Midbrain (tissue), 1 donor: ENCODE data around the gene ARHGAP12.
A peak's percentile ranks its signal among the peaks of the same experiment; 100 is the strongest.

Experiments
- DNase-seq: peaks from one replicate; lab custom pipeline; 2025; lab: John Stamatoyannopoulos, UW

The ARHGAP12 gene

DNA sequence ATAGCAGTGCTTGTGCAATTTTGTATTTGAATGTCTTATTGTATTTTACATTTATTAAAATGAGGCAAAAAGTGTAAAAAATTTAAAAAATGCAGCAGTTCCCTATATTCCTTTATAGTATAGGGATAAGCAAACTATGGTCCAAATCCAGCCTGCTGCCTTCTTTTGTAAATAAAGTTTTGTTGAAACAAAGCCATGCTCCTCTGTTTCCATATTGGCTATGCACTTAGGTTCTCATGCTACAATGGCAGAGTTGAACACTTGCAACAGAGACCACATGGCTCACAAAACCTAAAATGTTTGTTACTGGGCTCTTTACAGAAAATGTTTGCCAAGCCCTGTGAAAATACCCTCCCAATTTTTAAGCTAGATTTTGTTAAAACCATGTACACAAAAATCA, 50.1 kb downstream of the ARHGAP12 start:
- DNase-seq, result no peak

DNA sequence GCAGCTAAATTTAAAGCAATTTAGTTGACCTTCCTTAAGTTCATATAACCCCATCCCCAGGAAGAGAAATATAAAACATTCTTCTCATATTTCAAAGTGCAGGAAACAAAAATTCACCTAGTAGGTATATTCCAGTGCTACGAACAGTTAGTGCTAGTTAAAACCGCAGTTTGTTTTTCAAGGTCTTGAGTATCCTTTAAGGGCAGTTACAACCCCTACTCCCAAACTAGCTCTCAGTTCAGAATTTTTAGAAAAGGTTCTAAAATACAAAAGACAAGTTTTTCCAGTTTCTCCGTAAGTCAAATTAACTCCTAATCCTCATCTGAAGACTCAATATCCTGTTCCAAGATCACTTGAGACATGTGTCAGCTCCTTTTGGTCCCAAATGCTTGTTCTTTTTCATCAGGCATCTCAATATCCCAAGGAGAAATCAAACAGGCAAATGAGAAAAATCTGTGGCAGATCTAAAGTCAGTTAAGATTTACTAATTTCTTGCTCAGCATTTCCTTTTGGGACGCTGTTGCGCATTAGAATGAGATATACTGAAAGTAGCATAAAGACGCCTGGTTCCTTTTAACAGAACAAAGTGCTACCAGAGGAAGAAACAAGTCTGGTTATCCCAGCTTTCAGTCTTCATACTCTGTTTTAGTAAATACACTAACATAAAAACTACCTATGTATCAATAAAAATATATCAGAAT, 51.8 kb downstream of the ARHGAP12 start:
- DNase-seq, result peak; percentile 16

DNA sequence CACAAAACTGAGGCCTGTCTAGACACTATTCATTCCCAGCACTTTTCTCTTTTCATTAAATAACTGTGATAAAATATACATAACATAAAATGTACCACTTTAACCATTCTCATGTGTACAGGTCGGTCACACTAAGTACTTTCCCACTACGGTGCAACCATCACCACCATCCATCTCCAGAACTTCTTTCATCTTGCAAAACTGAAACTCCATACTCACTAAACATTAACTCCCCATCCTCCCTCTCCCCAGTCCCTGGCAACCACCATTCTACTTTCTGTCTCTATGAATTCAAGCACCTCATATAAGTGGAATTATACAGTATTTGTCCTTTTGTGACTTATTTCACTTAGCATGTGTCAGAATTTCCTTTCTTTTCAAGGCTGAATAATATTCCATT, 53.0 kb downstream of the ARHGAP12 start:
- no peak for DNase-seq

DNA sequence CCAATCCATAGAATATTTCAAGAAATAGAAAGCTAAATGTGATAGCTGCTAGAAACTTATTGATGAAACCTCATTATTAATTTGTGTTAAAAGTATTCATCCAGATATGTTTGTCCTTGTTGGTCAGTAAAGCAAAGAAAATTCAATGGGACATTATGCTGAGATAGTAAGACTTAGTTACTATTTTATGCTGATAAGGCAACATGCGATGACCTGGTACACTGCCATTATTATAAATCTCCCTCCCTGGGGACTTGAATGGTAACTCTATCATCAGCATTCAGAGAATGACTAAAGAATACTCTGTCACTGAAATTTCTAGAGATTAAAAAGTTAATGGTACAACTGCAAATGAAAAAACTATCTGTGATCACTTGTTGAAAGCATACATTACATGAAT, 54.9 kb downstream of the ARHGAP12 start:
- no peak for DNase-seq

DNA sequence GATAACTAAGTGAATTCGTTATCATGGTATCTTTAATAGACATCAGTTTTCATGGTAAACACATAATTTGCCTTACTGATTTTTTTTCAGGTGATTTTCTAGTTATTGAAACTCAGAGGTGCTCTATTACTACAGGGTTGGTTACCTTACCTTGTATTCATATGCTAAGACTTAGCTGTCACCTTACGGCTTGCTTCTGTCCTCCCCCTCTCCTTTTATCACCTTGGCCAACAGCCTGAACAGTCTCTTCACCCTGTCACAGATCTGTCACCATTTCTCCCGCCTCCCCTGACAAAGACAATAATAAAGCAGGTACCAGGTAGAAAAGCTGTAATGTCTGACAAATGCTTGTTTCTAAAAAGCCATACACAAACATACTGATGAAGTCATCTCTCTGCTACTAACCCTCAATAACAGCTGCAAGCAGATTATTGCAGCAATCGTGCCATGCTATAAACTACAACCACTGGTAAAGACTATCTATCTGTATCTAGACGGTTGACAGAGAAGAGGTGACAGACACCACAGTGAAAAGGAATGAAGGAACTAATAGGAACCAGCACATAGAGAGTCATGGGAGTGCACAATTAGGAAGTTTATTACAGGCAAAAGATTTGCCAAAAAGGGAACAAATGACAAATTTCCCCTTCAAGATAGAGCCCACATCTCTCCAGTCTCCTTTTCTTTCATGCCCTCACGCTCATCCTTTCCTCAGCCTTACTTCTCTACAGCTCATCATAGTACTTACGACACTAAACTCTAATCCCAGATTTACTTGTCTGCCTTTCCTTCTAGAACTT, 57.2 kb downstream of the ARHGAP12 start:
- no peak for DNase-seq

DNA sequence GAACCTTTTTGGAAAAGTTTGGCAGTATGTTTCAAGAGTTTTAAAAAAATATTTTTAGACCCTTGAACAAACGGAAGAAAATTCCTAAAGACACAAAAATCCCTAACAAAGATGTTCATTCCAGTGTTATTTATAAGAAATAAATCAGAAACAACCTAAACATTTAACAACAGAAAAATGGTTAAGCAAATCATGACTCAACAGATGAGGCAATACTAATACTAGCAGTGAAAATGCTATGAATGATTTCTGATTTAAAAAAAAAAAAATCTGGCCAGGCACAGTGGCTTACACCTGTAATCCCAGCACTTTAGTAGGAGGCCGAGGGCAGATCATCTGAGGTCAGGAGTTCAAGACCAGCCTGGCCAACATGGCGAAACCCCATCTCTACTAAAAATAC, 61.0 kb downstream of the ARHGAP12 start:
- DNase-seq, result no peak

DNA sequence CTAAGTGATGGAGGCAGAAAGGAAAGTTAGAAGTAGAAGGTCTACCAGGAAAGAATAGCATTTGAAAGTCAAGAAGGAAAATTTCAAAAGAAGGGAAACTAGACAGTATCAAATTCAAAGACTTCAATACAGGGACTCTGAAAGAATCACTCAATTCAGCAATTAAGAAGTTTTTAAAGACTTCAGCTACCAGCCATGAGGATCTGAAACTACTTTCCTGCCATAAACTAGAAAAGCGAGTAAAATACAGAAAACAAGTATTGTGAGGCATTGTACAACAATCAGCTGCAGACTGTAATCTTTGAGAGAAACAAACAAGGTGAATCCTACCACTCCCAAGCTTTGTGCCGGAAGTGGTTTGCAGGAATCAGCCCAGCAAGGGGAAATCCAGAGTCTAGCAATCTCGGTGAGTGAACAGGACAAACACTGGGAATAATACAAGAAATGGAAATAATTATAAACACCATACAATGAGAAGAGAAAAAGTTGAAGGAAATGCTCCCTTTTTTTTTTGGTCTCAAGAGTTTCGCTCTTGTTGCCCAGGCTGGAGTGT, 62.4 kb downstream of the ARHGAP12 start:
- no peak for DNase-seq

DNA sequence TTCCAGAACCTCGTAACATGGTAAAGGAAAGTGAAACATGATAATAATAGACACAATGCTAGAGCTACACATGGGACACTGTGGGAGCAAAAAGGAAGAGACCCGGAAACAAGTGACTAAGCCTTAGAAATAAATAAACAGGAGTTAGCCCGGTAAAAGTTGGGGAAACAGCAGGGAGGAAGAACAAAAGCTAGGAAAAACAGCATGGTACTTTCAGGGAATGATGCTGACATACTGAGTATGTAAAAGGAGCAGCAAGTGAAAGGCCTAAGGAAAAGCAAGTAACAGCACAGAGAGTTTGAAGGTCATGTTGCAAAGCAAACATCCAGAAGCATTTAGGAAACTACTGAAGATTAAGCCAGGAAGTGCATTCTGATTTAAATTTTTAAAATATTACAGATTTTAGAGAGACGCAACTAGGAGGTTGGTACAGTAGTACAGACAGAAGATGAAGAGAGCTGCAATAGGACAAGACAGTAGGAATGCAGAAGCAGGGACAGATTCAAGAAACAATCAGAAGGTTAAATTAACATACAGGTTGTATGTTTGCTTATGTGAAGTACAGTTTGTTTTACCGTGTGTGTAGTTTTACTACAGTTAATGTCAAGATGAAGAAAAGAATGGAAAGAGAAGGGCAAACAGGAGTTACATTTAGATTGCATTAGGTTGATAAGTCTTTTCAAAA, 63.7 kb downstream of the ARHGAP12 start:
- no peak for DNase-seq

DNA sequence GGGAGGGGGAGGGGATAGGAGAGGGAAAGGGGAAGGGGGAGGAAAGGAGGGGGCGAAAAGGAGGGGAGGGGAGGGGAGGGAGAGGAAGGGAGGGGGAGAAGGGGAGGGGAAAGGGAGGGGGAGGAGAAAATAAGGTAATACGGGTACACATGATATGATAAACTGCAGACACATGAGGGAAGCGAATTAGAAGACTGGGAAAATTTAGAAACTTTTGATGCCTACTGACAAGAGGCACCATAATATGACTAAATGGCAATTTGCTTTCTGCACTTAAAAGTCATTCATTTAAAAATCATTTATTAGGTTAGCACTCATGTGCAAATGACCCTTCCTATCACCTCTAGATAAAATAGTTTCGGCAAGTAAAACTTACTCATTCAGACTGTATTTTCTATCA, 73.6 kb downstream of the ARHGAP12 start:
- no peak for DNase-seq

DNA sequence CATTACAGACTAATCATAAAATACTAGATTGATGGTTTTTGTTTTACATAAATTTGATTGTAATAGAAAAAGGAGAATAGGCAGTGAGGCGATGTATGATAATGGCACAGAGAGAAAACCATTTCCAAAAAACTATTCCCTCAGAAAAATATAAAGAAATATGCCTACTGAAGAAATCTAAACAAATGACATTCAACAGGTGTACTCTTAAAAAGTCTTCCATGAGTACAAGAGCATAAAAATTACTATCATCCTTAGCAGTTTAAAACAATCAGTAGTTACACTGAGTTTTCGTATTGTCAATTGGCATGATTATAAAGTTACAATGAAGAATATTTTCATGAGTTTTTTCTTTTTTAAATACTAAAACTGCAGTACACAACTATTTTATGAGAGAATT, 75.0 kb downstream of the ARHGAP12 start:
- DNase-seq, result no peak

DNA sequence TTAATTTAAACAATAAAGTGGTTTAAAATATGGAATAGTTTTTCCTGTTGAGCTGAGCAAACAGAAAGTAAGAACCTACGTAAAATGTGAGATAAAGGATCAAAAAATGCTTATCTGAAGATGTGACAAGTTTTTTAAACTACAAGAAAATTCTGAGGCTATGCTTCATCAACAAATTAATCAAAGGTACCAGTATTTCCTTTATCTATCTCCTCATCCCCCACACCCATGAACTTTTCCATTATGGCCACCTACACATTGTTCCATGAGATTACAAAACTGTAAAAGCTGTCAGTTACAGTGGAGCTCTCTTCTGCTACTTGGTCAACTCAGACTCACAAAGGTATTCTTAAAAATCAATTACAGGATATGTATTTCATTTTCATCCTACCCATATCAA, 77.4 kb downstream of the ARHGAP12 start:
- no peak for DNase-seq

DNA sequence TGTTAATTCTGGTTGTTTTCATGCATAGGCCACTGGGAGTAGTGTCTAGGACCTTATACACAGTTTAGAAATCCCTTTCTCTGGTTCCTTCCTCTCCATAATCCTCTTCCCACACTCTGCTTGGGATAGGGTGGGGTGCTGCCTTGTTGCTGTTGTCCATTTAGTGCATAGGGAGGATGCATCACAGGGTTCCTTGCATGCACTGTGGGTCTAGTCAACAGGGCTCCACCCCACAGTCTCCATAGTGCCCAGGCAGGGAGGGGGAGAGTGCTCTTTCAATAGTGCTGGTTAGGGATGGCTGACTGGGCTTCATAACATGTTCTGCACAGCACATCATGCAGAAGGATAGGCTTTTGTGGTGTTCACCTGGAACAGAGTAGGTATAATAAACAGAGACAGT, 81.1 kb downstream of the ARHGAP12 start:
- no peak for DNase-seq

DNA sequence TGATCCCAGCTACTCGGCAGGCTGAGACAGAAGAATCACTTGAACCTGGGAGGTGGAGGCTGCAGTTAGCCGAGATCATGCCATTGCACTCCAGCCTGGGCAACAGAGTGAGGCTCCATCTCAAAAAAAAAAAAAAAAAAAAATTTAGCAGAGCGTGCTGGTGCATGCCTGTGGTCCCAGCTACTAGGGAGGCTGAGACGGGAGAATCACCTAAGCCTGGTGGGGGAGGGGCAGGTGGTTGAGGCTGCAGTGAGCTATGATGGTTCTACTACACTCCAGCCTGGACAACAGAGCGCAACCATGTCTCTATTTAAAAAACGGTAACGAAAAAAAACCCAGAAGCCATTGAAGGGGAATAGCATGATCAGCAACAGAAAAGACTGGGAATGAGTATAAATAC, 89.9 kb downstream of the ARHGAP12 start:
- DNase-seq, result no peak

DNA sequence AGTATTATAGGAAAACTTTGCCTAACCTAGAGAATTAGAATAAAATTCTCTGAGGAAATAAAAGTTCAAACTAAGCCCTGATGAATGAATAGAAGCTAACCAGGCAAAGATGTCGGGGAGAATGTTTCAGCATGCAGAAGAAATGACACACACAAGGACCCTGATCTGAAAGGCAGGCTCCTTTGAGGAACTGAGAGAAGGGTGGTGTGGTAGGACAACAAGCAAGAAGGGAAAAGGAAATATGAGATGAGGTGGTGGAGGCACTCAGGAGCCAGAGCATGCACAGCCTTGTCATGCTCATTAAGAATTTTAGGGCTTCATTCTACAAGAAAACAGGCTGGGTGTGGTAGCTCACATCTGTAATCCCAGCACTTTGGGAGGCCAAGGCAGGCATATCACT, 90.6 kb downstream of the ARHGAP12 start:
- no peak for DNase-seq

DNA sequence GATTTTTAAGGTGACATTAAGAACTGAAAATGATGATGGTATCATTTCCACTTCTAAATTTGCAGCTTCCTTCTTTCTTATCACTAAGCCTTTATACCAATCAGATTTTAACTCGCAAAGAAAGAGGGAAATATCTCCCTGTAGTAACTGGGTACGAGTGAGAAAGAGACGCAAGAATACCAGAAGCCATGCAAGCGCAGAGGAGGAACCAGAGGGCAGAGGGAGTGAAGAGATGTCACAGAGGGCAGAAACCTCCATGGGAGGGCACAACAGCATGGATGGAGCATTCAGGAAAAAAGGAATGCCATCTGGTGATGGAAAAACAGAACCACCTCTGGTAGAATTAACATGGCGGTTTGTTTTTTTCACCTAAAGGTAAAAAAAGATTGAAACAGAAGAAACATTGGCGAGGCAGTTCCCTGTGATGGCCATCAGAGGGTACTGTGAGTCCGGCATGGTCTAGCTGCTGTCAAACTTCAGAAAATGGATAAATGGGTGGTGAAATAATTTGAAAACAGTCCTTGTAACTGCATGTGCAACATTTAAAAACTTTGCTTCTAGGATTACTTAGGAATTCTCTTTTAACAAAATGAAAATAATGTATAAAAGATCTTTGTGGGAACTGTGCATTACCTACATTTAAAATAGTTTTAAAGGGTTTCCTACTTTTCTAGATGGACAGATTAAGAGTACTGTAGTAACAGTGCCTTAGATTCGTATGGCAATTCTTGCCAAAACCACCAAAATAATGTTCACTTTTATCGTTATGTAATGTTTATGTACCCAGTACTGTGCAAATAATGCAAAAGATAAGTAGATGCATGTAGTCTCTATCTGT, 91.8 kb downstream of the ARHGAP12 start:
- no peak for DNase-seq

DNA sequence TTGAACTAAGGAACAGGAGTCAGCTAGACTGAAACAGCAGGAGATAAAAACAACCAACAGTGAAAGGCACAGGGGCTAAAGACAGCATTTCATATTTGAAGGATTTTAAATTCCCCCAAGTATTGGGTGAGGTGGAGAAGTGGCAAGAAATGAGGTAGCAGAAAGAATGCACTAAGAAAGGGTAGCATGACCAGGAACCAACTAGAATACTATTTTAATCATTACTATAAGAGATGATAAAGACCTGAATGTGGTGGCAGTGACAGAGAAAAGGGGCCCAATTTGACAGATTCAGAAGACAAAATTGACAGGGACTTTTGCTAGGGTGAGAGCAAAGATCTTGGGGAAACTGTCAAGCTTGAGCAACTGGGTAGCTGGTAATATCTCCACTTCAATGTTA, 94.9 kb downstream of the ARHGAP12 start:
- no peak for DNase-seq

DNA sequence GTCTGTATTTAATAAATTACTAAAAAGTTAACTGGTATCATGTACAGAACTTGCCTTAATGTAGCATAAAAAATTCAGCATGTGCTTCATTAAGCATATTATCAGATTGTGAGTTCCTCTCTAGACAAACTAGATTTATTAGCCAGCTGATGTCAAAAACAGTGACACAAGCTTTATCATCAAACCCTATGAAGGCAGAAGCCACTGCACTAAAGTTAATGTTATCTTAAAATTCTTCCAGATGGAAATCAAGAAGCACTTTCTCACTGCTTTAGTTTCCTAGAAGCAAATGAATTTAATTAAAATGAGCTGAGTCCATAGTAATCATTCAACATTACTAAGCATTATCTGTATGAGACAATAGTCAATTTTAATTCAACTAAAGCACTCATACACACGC, 96.4 kb downstream of the ARHGAP12 start:
- DNase-seq, result no peak

DNA sequence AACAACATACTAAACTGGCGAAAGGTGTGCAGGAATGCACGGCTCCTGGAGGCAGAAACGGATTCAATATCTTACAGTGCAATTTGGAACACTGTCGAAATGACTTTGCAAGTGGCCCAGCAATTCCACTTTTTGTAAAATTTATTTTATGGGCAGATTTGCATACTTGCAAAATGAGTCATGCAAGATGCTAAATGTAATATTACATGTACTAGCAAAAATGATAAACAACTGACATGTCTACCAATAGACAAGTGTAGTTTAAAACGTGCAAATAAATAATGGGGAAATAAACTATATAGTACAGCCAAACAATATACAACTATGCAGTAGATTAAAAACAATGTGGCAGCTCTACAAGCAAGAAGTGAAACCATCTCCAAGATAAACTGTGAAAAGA, 97.7 kb downstream of the ARHGAP12 start:
- DNase-seq, result no peak

DNA sequence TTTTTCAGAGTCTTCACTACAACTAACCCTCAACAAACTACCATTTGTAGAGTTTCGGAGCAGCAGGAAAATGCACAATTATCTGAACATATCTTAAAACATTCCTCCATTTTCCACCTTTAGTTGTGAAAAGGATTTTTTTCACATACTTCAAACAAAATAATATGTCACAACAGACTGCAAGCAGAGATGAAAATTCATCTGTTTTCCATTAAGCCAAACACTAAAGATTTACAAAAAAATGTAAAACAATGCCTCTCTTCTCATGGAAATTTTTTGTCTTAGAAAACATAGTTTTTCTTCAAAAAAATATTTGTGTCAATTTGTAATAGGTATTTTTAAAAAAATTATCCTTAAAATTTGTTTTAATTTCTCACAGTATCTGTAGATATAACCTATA, 98.9 kb downstream of the ARHGAP12 start:
- DNase-seq, result no peak

DNA sequence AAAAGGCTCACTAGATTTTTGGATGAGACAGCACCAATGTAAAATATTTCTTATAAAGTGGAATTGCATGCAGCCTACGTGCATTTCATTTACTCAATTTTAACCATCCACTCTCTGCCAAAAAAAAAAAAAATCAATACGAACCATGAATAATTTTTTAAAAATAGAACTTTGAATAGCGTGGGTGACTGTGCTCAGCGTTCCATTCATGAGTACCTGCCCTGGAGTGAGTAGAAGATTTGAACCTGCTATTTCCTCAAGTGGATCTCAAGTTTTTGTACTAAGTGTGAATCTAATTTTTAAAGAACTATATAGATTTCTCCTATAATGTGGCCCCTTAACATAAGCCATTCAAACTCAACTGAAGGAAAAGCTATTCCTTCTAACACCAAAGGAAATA, 105.3 kb downstream of the ARHGAP12 start:
- DNase-seq, result no peak

DNA sequence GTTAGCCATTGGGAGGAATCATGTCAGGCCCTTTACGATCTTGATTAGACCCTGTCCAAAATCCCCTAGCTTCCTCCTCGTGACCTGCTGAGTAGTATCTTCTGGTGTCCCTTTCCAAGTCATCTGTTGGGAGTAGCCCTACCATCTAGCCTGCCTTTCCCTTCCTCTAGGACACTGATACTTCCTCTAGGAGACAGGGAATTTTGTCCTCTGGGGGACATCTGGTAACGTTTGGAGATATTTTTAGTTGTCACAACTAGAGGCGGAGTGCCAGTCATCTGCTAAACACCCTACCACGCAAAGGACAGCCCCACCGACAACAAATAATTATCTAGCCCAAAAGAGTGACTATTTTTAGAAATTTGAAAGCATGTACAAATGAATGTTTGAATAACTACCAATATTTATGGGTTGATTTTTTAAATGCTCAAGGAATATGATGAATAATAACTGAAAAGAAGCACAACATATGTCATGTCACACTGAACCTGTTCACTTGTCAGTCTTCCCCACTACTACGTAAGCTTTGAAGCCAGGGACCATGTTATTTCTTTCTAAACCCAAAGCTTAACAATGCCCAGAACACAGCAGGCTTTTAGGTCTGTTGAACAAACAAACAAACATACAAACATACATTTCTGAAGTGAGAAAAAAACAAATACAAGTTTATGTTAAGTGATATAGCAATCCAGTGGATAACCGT, 105.9 kb downstream of the ARHGAP12 start:
- no peak for DNase-seq
